HepG2 (cell line): ENCODE data around the gene CYBB. TPM values are rescaled to one million over a fixed set of nuclear protein-coding genes. Genes with fewer than 3 reads are reported as not detected.

Source experiments
- ATAC-seq: fragments of 200-7000 bp; cut with Tn5 transposase; 3 replicates; pipeline ENCODE4 v1.9.1; 2020; ENCODE audit warnings: mild to moderate bottlenecking, moderate library complexity
- BruUV-seq: library from RNA; stranded (reverse); fragments of 400-500 nt; replicated peaks from 2 replicates; lab custom pipeline; 2021; lab: Mats Ljungman, UMichigan
- CTCF ChIA-PET: fragments of 300-600 bp; formaldehyde crosslinking; extraction: SDS; loops from one replicate; lab custom pipeline; 2021; ENCODE audit warnings: low total read pairs, inconsistent platforms, low intra/inter-chr PET ratio; lab: Yijun Ruan, JAX
- POLR2A ChIA-PET: fragments of 350-600 bp; sonication (Branson Sonifier 250); formaldehyde crosslinking; loops from one replicate; lab custom pipeline; 2020; ENCODE audit warnings: antibody characterized with exemption, inconsistent platforms; lab: Yijun Ruan, JAX
- DNase-seq: peaks from one replicate; pipeline ENCODE4 v3.0.0-alpha.2; 2015; ENCODE audit warnings: low spot score
- FAIRE-seq: peaks from 3 replicates; lab custom pipeline; 2011; peaks lifted over from hg19 to GRCh38; lab: Jason Lieb, UNC
- H2AFZ ChIP-seq: one replicate; pipeline ENCODE4 v1.6.1; 2011; ENCODE audit warnings: low read length, inconsistent platforms
- H3K27ac ChIP-seq: fragments of 300-600 bp; 3 replicates; pipeline ENCODE4 v1.8.0; 2011; ENCODE audit warnings: mixed run types, mild to moderate bottlenecking, mixed read lengths, low read length, inconsistent platforms; ENCODE audit not compliant: insufficient read depth; ENCODE audit errors: extremely low read length
- H3K27me3 ChIP-seq, 2 experiments: fragments of 200-600 bp in 1 of 2; 2 replicates in 1 of 2; 3 replicates in 1 of 2; pipeline versions ENCODE4 v1.6.0 to v1.8.0; 2011; ENCODE audit warnings: low read length in 2 of 2, mild to moderate bottlenecking in 2 of 2, moderate library complexity in 2 of 2, inconsistent platforms in 1 of 2; ENCODE audit not compliant: insufficient read depth in 2 of 2, control insufficient read depth in 1 of 2
- H3K36me3 ChIP-seq, 2 experiments: fragments of 200-600 bp in 1 of 2; replicated peaks in 1 of 2; 2 replicates in 1 of 2; 3 replicates in 1 of 2; pipeline versions ENCODE4 v1.5.1 to v1.8.0; 2011; ENCODE audit warnings: low read length in 2 of 2, inconsistent platforms in 1 of 2; ENCODE audit not compliant: insufficient read depth in 2 of 2, control insufficient read depth in 1 of 2
- H3K4me1 ChIP-seq: 2 replicates; pipeline ENCODE4 v1.5.1; 2012; ENCODE audit warnings: low read length, inconsistent platforms; ENCODE audit not compliant: insufficient read depth
- H3K4me2 ChIP-seq: 2 replicates; pipeline ENCODE4 v1.6.0; 2011; ENCODE audit warnings: low read depth, low read length, inconsistent platforms
- H3K4me3 ChIP-seq, 3 experiments: fragments of 200-600 bp in 1 of 3; sonication (generic), shearing (Covaris generic) in 1 of 3; replicated peaks in 1 of 3; 2 replicates each; pipeline ENCODE4 v1.5.1; 2011 to 2016; ENCODE audit warnings: low read length in 3 of 3, inconsistent platforms in 2 of 3, low read depth in 2 of 3, mild to moderate bottlenecking in 2 of 3, control low read depth in 1 of 3, mixed read lengths in 1 of 3; ENCODE audit not compliant: insufficient read depth in 1 of 3
- H3K79me2 ChIP-seq: one replicate; pipeline ENCODE4 v1.6.1; 2011; ENCODE audit warnings: low read length, inconsistent platforms; ENCODE audit not compliant: insufficient read depth
- H3K9ac ChIP-seq: 2 replicates; pipeline ENCODE4 v1.6.0; 2011; ENCODE audit warnings: mild to moderate bottlenecking, low read depth, low read length, inconsistent platforms; ENCODE audit not compliant: insufficient read depth
- H3K9me3 ChIP-seq: 2 replicates; pipeline ENCODE4 v1.5.1; 2012; ENCODE audit warnings: mild to moderate bottlenecking, low read length
- H4K20me1 ChIP-seq: 2 replicates; pipeline ENCODE4 v1.6.0; 2011; ENCODE audit warnings: inconsistent platforms, mild to moderate bottlenecking, low read length, moderate library complexity; ENCODE audit not compliant: insufficient read depth
- AHR ChIP-seq: IDR thresholded peaks from 2 replicates; pipeline ENCODE4 v1.6.1; 2018; ENCODE audit warnings: missing genetic modification reagents, missing compliant biosample characterization
- ATF6 ChIP-seq: sonication (generic); formaldehyde crosslinking; conservative IDR thresholded peaks from 2 replicates; pipeline ENCODE4 v1.4.0; 2020; ENCODE audit warnings: missing genetic modification reagents
- BORCS8-MEF2B ChIP-seq: sonication (generic); formaldehyde crosslinking; IDR thresholded peaks from 2 replicates; pipeline ENCODE4 v1.8.0; 2022; ENCODE audit warnings: mild to moderate bottlenecking, missing genetic modification reagents
- IRF2 ChIP-seq: IDR thresholded peaks from 2 replicates; pipeline ENCODE4 v1.6.1; 2018; ENCODE audit warnings: missing genetic modification reagents, missing compliant biosample characterization
- JUND ChIP-seq: sonication (generic); formaldehyde crosslinking; IDR thresholded peaks from 2 replicates; pipeline ENCODE4 v1.8.0; 2022; ENCODE audit warnings: mild to moderate bottlenecking, missing genetic modification reagents
- SOX5 ChIP-seq: IDR thresholded peaks from 2 replicates; pipeline ENCODE4 v1.6.1; 2016; ENCODE audit warnings: borderline replicate concordance
- ZC3H4 ChIP-seq: sonication (generic); formaldehyde crosslinking; IDR thresholded peaks from 2 replicates; pipeline ENCODE4 v1.4.0; 2020; ENCODE audit warnings: missing genetic modification reagents, borderline replicate concordance
- ZFX ChIP-seq: sonication (generic); formaldehyde crosslinking; IDR thresholded peaks from 2 replicates; pipeline ENCODE4 v1.4.0; 2020; ENCODE audit warnings: mild to moderate bottlenecking, low read depth, missing genetic modification reagents, moderate library complexity
- ZNF317 ChIP-seq: sonication (generic); formaldehyde crosslinking; IDR thresholded peaks from 2 replicates; pipeline ENCODE4 v1.5.0; 2020; ENCODE audit warnings: mild to moderate bottlenecking, missing genetic modification reagents
- ZNF34 ChIP-seq: sonication (generic); formaldehyde crosslinking; IDR thresholded peaks from 2 replicates; pipeline ENCODE4 v1.4.0; 2020; ENCODE audit warnings: mild to moderate bottlenecking, missing genetic modification reagents, borderline replicate concordance
- ZNF816 ChIP-seq: sonication (generic); formaldehyde crosslinking; IDR thresholded peaks from 2 replicates; pipeline ENCODE4 v1.8.0; 2022; ENCODE audit warnings: missing genetic modification reagents, mild to moderate bottlenecking, borderline replicate concordance
- ZXDC ChIP-seq: sonication (generic); formaldehyde crosslinking; IDR thresholded peaks from 2 replicates; pipeline ENCODE4 v1.5.0; 2020; ENCODE audit warnings: mild to moderate bottlenecking, missing genetic modification reagents
- WGBS: methylation state at CpG from one replicate; pipeline ENCODE4 v1.1.6; 2017; ENCODE audit warnings: low lambda C conversion rate; 5-methylcytosine and 5-hydroxymethylcytosine counted together
- in situ Hi-C: cut with HindIII; loops from 2 replicates; pipeline ENCODE4 v1.10.0; 2017; ENCODE audit warnings: low pct_unique_long_range_greater_than_20kb; ENCODE audit not compliant: extremely low pct_ligation_motif_present
- intact Hi-C: fragments of 100-400 bp; cut with micrococcal nuclease; formaldehyde crosslinking; loops from one replicate; pipeline ENCODE4 v1.10.0; 2022; ENCODE audit not compliant: unreplicated experiment
- polyA plus RNA-seq, 8 experiments: library from polyadenylated mRNA; depleted of rRNA in 3 of 8; stranded (reverse) in 7 of 8; unstranded in 1 of 8; fragments of >200 nt; fragmentation: Illumina TruSeq in 4 of 8; extraction: Trizol in 4 of 8; gene quantifications; 2 replicates each; pipeline versions ENCODE4 v1.2.1 to v1.2.3, GENCODE V29; 2011 to 2016; ENCODE audit warnings: low read depth in 4 of 8, missing spikeins in 1 of 8, mixed read lengths in 1 of 8; ENCODE audit not compliant: insufficient read depth in 1 of 8
- total RNA-seq, 5 experiments: library from RNA; depleted of rRNA; stranded (reverse); fragments of >200 nt; fragmentation: Illumina TruSeq; extraction: Trizol; gene quantifications; 2 replicates each; pipeline ENCODE4 v1.2.3, GENCODE V29; 2016; ENCODE audit warnings: low read depth in 1 of 5
- TF ChIP-seq, protein P1 (sequence below): sonication (generic); formaldehyde crosslinking; IDR thresholded peaks from 2 replicates; pipeline ENCODE4 v1.5.0; 2020; ENCODE audit warnings: missing genetic modification reagents

The CYBB gene
- total and polyA plus RNA-seq, 2 of the 13 experiments (the other 11 are each of a cell fraction or from before 2014, with no cell fraction given), result not detected

DNA sequence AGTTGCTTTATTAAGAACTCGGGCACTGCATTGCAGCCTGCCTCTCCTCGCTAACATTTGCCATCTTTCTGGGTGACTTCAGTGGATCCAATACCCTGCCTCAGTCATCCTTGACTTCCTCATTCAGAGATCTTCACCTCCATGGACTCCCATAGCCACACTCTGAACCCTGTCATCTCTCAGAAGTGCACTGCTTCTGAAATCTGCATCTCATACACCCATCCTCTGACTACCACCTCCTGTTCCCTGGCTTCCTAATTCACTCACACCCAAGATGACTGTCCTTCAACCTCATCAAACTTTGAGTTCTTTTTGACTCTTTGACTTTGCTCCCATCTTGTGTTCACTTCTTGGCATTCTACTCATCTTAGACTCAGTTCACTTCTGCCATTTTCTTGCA, 25.3 kb upstream of the CYBB start:
- Histone ChIP-seq H3K27me3 (no peaks in the 10 kb centered on the region), H3K27ac (no peak overlapping the region), H3K79me2 (no peaks in the 10 kb centered on the region), H4K20me1 (no peaks in the 10 kb centered on the region), H3K4me3 (no peak overlapping the region), H3K4me1 (no peaks in the 10 kb centered on the region), H3K9me3 (no peaks in the 10 kb centered on the region), H3K4me2 (no peak overlapping the region), H3K36me3 (no peaks in the 10 kb centered on the region), H2AFZ (no peak overlapping the region), H3K9ac (no peak overlapping the region)
- in situ Hi-C loops, result no loop called here
- POLR2A ChIA-PET, result no interaction called here
- no TSS peak for BruUV-seq
- ATAC-seq, result no peak
- no peak for FAIRE-seq
- intact Hi-C loops, result no loop called here
- CTCF ChIA-PET, result no interaction called here
- TF ChIP-seq ZNF34 (CRISPR knock-in tag), result no peak
- no peak for TF ChIP-seq ZXDC (CRISPR knock-in tag)
- TF ChIP-seq ZNF816, result no peak
- TF ChIP-seq ZNF317 (CRISPR knock-in tag), result no peak
- no peak for TF ChIP-seq ZC3H4
- no peak for TF ChIP-seq SOX5 (CRISPR knock-in tag)
- TF ChIP-seq AHR (CRISPR knock-in tag), result no peak
- TF ChIP-seq, protein P1, sequence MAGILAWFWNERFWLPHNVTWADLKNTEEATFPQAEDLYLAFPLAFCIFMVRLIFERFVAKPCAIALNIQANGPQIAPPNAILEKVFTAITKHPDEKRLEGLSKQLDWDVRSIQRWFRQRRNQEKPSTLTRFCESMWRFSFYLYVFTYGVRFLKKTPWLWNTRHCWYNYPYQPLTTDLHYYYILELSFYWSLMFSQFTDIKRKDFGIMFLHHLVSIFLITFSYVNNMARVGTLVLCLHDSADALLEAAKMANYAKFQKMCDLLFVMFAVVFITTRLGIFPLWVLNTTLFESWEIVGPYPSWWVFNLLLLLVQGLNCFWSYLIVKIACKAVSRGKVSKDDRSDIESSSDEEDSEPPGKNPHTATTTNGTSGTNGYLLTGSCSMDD (CRISPR knock-in tag), result no peak
- no peak for TF ChIP-seq ZFX
- no peak for TF ChIP-seq JUND (CRISPR knock-in tag)
- TF ChIP-seq IRF2 (CRISPR knock-in tag), result no peak
- no peak for TF ChIP-seq ATF6 (CRISPR knock-in tag)
- TF ChIP-seq BORCS8-MEF2B (CRISPR knock-in tag), result no peak
- WGBS, result 0% methylated on average over 1 of the region's 2 CpGs
- DNase-seq, result no peak
